WTC11 (cell line): ENCODE results near the gene AGTRAP. TPM values are rescaled to one million over a fixed set of nuclear protein-coding genes. Genes with fewer than 3 reads are reported as not detected.

Source experiments
- ATAC-seq: fragments of 200-7000 bp; cut with Tn5 transposase; 2 replicates; pipeline ENCODE4 v1.10.0; 2021; ENCODE audit warnings: mild to moderate bottlenecking, moderate library complexity
- CTCF ChIA-PET: fragments of 300-600 bp; sonication (Branson Sonifier 250); formaldehyde crosslinking; loops from one replicate; lab custom pipeline; 2021; ENCODE audit warnings: antibody characterized with exemption; lab: Charles Lee
- POLR2A ChIA-PET: fragments of 350-600 bp; sonication (Branson Sonifier 250); formaldehyde crosslinking; loops from one replicate; lab custom pipeline; 2021; ENCODE audit warnings: antibody characterized with exemption; lab: Charles Lee
- DNase-seq: peaks from one replicate; pipeline ENCODE4 v3.0.0; 2021; ENCODE audit warnings: low spot score
- H3K27ac Mint-ChIP-seq: 2 replicates; pipeline ENCODE4 v1.8.0; 2021; ENCODE audit warnings: mixed read lengths
- H3K27me3 Mint-ChIP-seq: 2 replicates; pipeline ENCODE4 v1.8.0; 2021; ENCODE audit warnings: low read depth, mild to moderate bottlenecking, moderate library complexity, mixed read lengths
- H3K36me3 Mint-ChIP-seq: 2 replicates; pipeline ENCODE4 v1.8.0; 2021; ENCODE audit warnings: mixed read lengths
- H3K4me1 Mint-ChIP-seq: 2 replicates; pipeline ENCODE4 v1.8.0; 2022; ENCODE audit warnings: mixed read lengths
- H3K4me3 Mint-ChIP-seq: 2 replicates; pipeline ENCODE4 v1.8.0; 2021; ENCODE audit warnings: mild to moderate bottlenecking, moderate library complexity, mixed read lengths
- H3K9me3 Mint-ChIP-seq: 2 replicates; pipeline ENCODE4 v1.8.0; 2021; ENCODE audit warnings: mixed read lengths
- ATF1 ChIP-seq: sonication (generic); formaldehyde crosslinking; IDR thresholded peaks from 2 replicates; pipeline ENCODE4 v1.8.1; 2023; ENCODE audit warnings: mild to moderate bottlenecking, moderate library complexity, missing genetic modification reagents
- CBFB ChIP-seq: sonication (generic); formaldehyde crosslinking; IDR thresholded peaks from 2 replicates; pipeline ENCODE4 v1.8.1; 2022; ENCODE audit warnings: mild to moderate bottlenecking, low read depth, missing genetic modification reagents
- CREB1 ChIP-seq: sonication (generic); formaldehyde crosslinking; IDR thresholded peaks from 2 replicates; pipeline ENCODE4 v1.8.0; 2023; ENCODE audit warnings: mild to moderate bottlenecking, missing genetic modification reagents
- CREM ChIP-seq: sonication (generic); formaldehyde crosslinking; IDR thresholded peaks from 2 replicates; pipeline ENCODE4 v1.8.1; 2022; ENCODE audit warnings: mild to moderate bottlenecking, missing genetic modification reagents, moderate library complexity
- EMX1 ChIP-seq: fragments of 250-450 bp; sonication (Bioruptor Pico); IDR thresholded peaks from 2 replicates; pipeline ENCODE4 v1.8.0; 2021; ENCODE audit warnings: mild to moderate bottlenecking
- GABPB1 ChIP-seq: sonication (generic); formaldehyde crosslinking; IDR thresholded peaks from 2 replicates; pipeline ENCODE4 v1.8.1; 2023; ENCODE audit warnings: mild to moderate bottlenecking, missing genetic modification reagents
- GRHL2 ChIP-seq: fragments of 250-450 bp; sonication (Bioruptor Pico); IDR thresholded peaks from 2 replicates; pipeline ENCODE4 v1.8.0; 2022; ENCODE audit warnings: mild to moderate bottlenecking, moderate library complexity; ENCODE audit not compliant: insufficient replicate concordance, severe bottlenecking
- GTF2I ChIP-seq: fragments of 250-450 bp; sonication (Bioruptor Pico); conservative IDR thresholded peaks from 2 replicates; pipeline ENCODE4 v1.4.0; 2021; ENCODE audit warnings: mild to moderate bottlenecking
- HMGA2 ChIP-seq: fragments of 250-450 bp; sonication (Bioruptor Pico); IDR thresholded peaks from 2 replicates; pipeline ENCODE4 v1.4.0; 2021; ENCODE audit warnings: mild to moderate bottlenecking, moderate library complexity
- IRF1 ChIP-seq: sonication (generic); formaldehyde crosslinking; IDR thresholded peaks from 2 replicates; pipeline ENCODE4 v1.8.0; 2023; ENCODE audit warnings: missing genetic modification reagents
- NFATC4 ChIP-seq: fragments of 250-450 bp; sonication (Bioruptor Pico); IDR thresholded peaks from 2 replicates; pipeline ENCODE4 v1.9.0; 2021; ENCODE audit warnings: mild to moderate bottlenecking
- NR3C1 ChIP-seq: sonication (generic); formaldehyde crosslinking; conservative IDR thresholded peaks from 2 replicates; pipeline ENCODE4 v1.8.1; 2023; ENCODE audit warnings: low read depth, mild to moderate bottlenecking, missing genetic modification reagents
- PRRX2 ChIP-seq: fragments of 250-450 bp; sonication (Bioruptor Pico); IDR thresholded peaks from 2 replicates; pipeline ENCODE4 v1.8.0; 2021; ENCODE audit warnings: mild to moderate bottlenecking
- ZBTB43 ChIP-seq: sonication (generic); formaldehyde crosslinking; IDR thresholded peaks from 2 replicates; pipeline ENCODE4 v1.8.1; 2023; ENCODE audit warnings: mild to moderate bottlenecking, missing genetic modification reagents
- ZNF219 ChIP-seq: sonication (generic); formaldehyde crosslinking; IDR thresholded peaks from 2 replicates; pipeline ENCODE4 v1.8.0; 2023; ENCODE audit warnings: missing genetic modification reagents, mild to moderate bottlenecking, borderline replicate concordance
- ZNF263 ChIP-seq: sonication (generic); formaldehyde crosslinking; IDR thresholded peaks from 2 replicates; pipeline ENCODE4 v1.8.1; 2022; ENCODE audit warnings: low read depth, mild to moderate bottlenecking, moderate library complexity, missing genetic modification reagents
- total RNA-seq: library from RNA; stranded (reverse); gene quantifications from 3 replicates; pipeline ENCODE4 v1.2.3, GENCODE V29; 2021
- TF ChIP-seq, protein P1 (sequence below): sonication (generic); formaldehyde crosslinking; IDR thresholded peaks from 2 replicates; pipeline ENCODE4 v1.8.0; 2022; ENCODE audit warnings: mild to moderate bottlenecking, missing genetic modification reagents
- TF ChIP-seq, protein P2 (sequence below): sonication (generic); formaldehyde crosslinking; IDR thresholded peaks from 2 replicates; pipeline ENCODE4 v1.8.1; 2023; ENCODE audit warnings: mild to moderate bottlenecking, missing genetic modification reagents, moderate library complexity
- TF ChIP-seq, protein P3 (sequence below): sonication (generic); formaldehyde crosslinking; IDR thresholded peaks from 2 replicates; pipeline ENCODE4 v1.8.1; 2023; ENCODE audit warnings: mild to moderate bottlenecking, missing genetic modification reagents, borderline replicate concordance

The AGTRAP gene
- total RNA-seq, 1 experiment from 2014 or later: 81.6 TPM

- ChIA-PET POLR2A (no interaction called here), CTCF (interaction anchor here (1.9 kb wide), 1 partner anchor 11 kb away, joined by 11 read pairs; no protein-coding TSS in a partner anchor)
- H3K4me1 Mint-ChIP-seq: peaks cover 24% of the 10 kb centered on the region
- no peaks in the 10 kb centered on the region for H3K27me3 Mint-ChIP-seq
- no peak overlapping the region for H3K4me3 Mint-ChIP-seq
- ATAC-seq (no peak), DNase-seq (no peak)
- no peak overlapping the region for H3K27ac Mint-ChIP-seq
- TF ChIP-seq NFATC4: no peak
- TF ChIP-seq EMX1 (CRISPR knock-in tag): no peak
- no peak for TF ChIP-seq CREM (CRISPR knock-in tag)
- TF ChIP-seq, protein P1, sequence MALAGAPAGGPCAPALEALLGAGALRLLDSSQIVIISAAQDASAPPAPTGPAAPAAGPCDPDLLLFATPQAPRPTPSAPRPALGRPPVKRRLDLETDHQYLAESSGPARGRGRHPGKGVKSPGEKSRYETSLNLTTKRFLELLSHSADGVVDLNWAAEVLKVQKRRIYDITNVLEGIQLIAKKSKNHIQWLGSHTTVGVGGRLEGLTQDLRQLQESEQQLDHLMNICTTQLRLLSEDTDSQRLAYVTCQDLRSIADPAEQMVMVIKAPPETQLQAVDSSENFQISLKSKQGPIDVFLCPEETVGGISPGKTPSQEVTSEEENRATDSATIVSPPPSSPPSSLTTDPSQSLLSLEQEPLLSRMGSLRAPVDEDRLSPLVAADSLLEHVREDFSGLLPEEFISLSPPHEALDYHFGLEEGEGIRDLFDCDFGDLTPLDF (CRISPR knock-in tag): no peak
- no peak for TF ChIP-seq NR3C1
- TF ChIP-seq CBFB (CRISPR knock-in tag): no peak
- TF ChIP-seq ZNF219 (CRISPR knock-in tag): no peak
- TF ChIP-seq ATF1 (CRISPR knock-in tag): no peak
- no peak for TF ChIP-seq IRF1 (CRISPR knock-in tag)
- TF ChIP-seq, protein P2, sequence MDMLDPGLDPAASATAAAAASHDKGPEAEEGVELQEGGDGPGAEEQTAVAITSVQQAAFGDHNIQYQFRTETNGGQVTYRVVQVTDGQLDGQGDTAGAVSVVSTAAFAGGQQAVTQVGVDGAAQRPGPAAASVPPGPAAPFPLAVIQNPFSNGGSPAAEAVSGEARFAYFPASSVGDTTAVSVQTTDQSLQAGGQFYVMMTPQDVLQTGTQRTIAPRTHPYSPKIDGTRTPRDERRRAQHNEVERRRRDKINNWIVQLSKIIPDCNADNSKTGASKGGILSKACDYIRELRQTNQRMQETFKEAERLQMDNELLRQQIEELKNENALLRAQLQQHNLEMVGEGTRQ (CRISPR knock-in tag): no peak
- TF ChIP-seq PRRX2: no peak
- no peak for TF ChIP-seq ZNF263 (CRISPR knock-in tag)
- TF ChIP-seq CREB1: no peak
- TF ChIP-seq HMGA2 (CRISPR knock-in tag): no peak
- TF ChIP-seq, all 79 proteins: peak for 0
- H3K36me3 Mint-ChIP-seq: peaks cover 36% of the 10 kb centered on the region
- no peaks in the 10 kb centered on the region for H3K9me3 Mint-ChIP-seq
Observed at GRCh38 chr1:11799099-11799498, 63.2 kb downstream of the AGTRAP start.

GRCh38 chr1:11799896-11800295 lies 64.0 kb downstream of the AGTRAP start:
- ATAC-seq (no peak), DNase-seq (no peak)
- peaks cover 32% of the 10 kb centered on the region for H3K4me1 Mint-ChIP-seq
- no peak overlapping the region for H3K27ac Mint-ChIP-seq
- no peak overlapping the region for H3K4me3 Mint-ChIP-seq
- no peaks in the 10 kb centered on the region for H3K27me3 Mint-ChIP-seq
- TF ChIP-seq GRHL2 (CRISPR knock-in tag) (no peak), GABPB1 (CRISPR knock-in tag) (no peak), GTF2I (CRISPR knock-in tag) (no peak), ZBTB43 (no peak), CREM (CRISPR knock-in tag) (no peak)
- TF ChIP-seq, protein P1 (CRISPR knock-in tag): no peak
- TF ChIP-seq, protein P3, sequence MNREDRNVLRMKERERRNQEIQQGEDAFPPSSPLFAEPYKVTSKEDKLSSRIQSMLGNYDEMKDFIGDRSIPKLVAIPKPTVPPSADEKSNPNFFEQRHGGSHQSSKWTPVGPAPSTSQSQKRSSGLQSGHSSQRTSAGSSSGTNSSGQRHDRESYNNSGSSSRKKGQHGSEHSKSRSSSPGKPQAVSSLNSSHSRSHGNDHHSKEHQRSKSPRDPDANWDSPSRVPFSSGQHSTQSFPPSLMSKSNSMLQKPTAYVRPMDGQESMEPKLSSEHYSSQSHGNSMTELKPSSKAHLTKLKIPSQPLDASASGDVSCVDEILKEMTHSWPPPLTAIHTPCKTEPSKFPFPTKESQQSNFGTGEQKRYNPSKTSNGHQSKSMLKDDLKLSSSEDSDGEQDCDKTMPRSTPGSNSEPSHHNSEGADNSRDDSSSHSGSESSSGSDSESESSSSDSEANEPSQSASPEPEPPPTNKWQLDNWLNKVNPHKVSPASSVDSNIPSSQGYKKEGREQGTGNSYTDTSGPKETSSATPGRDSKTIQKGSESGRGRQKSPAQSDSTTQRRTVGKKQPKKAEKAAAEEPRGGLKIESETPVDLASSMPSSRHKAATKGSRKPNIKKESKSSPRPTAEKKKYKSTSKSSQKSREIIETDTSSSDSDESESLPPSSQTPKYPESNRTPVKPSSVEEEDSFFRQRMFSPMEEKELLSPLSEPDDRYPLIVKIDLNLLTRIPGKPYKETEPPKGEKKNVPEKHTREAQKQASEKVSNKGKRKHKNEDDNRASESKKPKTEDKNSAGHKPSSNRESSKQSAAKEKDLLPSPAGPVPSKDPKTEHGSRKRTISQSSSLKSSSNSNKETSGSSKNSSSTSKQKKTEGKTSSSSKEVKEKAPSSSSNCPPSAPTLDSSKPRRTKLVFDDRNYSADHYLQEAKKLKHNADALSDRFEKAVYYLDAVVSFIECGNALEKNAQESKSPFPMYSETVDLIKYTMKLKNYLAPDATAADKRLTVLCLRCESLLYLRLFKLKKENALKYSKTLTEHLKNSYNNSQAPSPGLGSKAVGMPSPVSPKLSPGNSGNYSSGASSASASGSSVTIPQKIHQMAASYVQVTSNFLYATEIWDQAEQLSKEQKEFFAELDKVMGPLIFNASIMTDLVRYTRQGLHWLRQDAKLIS (CRISPR knock-in tag): no peak
- H3K9me3 Mint-ChIP-seq: no peaks in the 10 kb centered on the region
- ChIA-PET CTCF (no interaction called here), POLR2A (no interaction called here)
- H3K36me3 Mint-ChIP-seq: peaks cover 30% of the 10 kb centered on the region
